Measurements from ENCODE around the gene MS4A18. TPM values are rescaled to one million over a fixed set of nuclear protein-coding genes. Genes with fewer than 3 reads are reported as not detected.
"Not testable (repeated sequence)": the region's sequence is repeated elsewhere in the genome, so short reads cannot be mapped to it uniquely, and the experiment has no call there.

Gene MS4A18
- total RNA-seq, 1 donor from 2014 or later = not detected

DNA sequence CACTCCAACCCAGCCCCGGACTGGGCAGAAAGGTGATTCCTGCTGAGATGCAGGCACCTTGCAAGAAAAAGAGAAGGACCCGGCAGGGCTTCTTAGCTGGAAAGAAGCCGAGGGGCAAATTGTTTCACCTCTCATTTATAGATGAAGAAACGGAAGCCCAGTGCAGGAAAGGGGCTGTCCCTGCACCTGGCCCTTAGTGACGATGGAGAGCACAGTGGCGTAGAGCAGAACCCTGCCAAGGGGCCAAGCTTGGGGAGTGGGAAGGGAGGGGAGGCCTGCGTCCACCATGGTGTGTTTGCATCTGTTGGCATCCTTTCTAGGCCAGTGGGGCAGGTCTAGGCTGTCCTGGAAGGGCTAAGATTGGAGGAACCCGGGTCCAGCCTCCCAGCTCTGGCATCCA lies 24.3 kb downstream of the MS4A18 start:
- no peak overlapping the region for H3K4me3 ChIP-seq (ENCODE audit: low read length in 3 of 3)
- no peak overlapping the region for H3K9ac ChIP-seq (ENCODE audit: low read depth in 1 of 3, low read length in 3 of 3)
- peaks cover 0 to 3% (median 0%) of the 10 kb centered on the region in 3 donors for H3K9me3 ChIP-seq (ENCODE audit: control insufficient read depth in 3 of 3, low read length in 3 of 3)
- peaks cover 9 to 31% (median 10%) of the 10 kb centered on the region in 3 donors for H3K27me3 ChIP-seq (ENCODE audit: control insufficient read depth in 3 of 3, insufficient read depth in 3 of 3, low read length in 3 of 3)
- no peaks in the 10 kb centered on the region for H3K36me3 ChIP-seq (ENCODE audit: control insufficient read depth in 3 of 3, insufficient read depth in 3 of 3, low read length in 3 of 3)
- H3K27ac ChIP-seq (ENCODE audit: low read depth, low read length) = no peak overlapping the region
- no peaks in the 10 kb centered on the region for H3K4me1 ChIP-seq (ENCODE audit: control insufficient read depth in 3 of 3, insufficient read depth in 3 of 3, low read length in 3 of 3)

DNA sequence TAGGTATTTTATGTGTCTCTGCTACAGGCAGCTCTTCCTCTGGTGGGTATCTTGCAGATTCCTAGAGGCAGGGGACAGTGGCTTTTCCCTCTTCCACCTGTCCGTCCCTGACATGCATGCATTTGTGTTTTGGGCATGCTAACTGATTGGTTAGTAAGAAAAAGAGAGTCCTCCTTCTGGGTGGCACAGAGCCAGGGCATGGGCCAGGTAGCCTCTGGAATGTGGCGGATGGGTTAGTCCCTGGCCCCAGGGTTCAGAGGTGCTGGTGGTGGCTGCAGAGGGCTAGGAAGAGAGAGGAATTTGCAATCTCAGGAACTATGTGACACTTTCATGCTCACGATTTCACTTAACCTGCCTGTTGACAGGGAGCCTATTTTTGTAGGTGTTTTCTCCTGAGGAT lies 26.4 kb downstream of the MS4A18 start:
- Histone ChIP-seq H3K36me3 (ENCODE audit: control insufficient read depth in 3 of 3, insufficient read depth in 3 of 3, low read length in 3 of 3) (no peaks in the 10 kb centered on the region), H3K27me3 (ENCODE audit: control insufficient read depth in 3 of 3, insufficient read depth in 3 of 3, low read length in 3 of 3) (peaks cover 10 to 31% (median 12%) of the 10 kb centered on the region in 3 donors), H3K9me3 (ENCODE audit: control insufficient read depth in 3 of 3, low read length in 3 of 3) (no peaks in the 10 kb centered on the region)

DNA sequence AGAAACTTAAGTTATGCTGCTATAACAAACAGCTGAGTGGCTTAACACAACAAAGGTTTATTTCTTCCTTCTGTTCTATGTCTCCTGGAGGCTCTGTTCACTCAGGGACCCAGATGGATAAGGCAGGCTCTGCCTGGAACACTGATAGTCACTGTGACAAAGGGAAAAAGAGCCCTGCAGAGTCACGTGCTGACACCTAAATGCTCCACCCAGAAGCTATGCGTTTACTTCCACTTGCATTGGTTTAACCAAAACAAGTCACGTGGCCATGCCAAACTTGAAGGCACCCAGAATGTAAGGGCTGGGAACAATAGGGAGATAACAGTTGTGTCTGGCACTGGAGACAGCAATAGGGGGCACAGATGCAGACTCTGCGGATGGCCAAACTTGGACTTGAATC lies 28.8 kb downstream of the MS4A18 start:
- Histone ChIP-seq H3K36me3 (ENCODE audit: control insufficient read depth in 3 of 3, insufficient read depth in 3 of 3, low read length in 3 of 3) (no peaks in the 10 kb centered on the region), H3K27ac (ENCODE audit: low read depth, low read length) (no peak overlapping the region), H3K9me3 (ENCODE audit: control insufficient read depth in 3 of 3, low read length in 3 of 3) (no peaks in the 10 kb centered on the region), H3K4me1 (ENCODE audit: control insufficient read depth in 3 of 3, insufficient read depth in 3 of 3, low read length in 3 of 3) (no peaks in the 10 kb centered on the region), H3K9ac (ENCODE audit: low read depth in 1 of 3, low read length in 3 of 3) (no peak overlapping the region), H3K27me3 (ENCODE audit: control insufficient read depth in 3 of 3, insufficient read depth in 3 of 3, low read length in 3 of 3) (peaks cover 10 to 37% (median 16%) of the 10 kb centered on the region in 3 donors), H3K4me3 (ENCODE audit: low read length in 3 of 3) (no peak overlapping the region)

More for the DNA sequence above, 26.4 kb downstream of the MS4A18 start:
- no peaks in the 10 kb centered on the region for H3K4me1 ChIP-seq (ENCODE audit: control insufficient read depth in 3 of 3, insufficient read depth in 3 of 3, low read length in 3 of 3)
- H3K27ac ChIP-seq (ENCODE audit: low read depth, low read length) = no peak overlapping the region
- H3K4me3 ChIP-seq (ENCODE audit: low read length in 3 of 3) = no peak overlapping the region
- H3K9ac ChIP-seq (ENCODE audit: low read depth in 1 of 3, low read length in 3 of 3) = no peak overlapping the region

DNA sequence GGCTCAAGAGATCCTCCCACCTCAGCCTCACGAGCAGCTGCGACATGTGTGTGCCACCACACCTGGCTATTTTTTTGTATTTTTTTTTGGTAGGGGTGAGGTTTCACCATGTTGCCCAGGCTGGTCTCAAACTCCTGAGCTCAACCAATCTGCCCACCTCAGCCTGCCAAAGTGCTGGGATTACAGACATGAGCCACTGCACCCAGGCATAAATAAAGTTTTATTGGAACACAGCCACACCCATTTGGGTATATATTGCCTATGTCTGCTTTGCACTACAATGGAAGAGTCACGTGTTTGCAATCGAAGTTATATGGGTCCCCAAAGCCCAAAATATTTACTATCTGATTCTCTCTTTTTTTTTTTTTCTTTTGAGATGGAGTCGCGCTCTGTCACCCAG lies 30.4 kb downstream of the MS4A18 start:
- Histone ChIP-seq H3K9me3 (ENCODE audit: control insufficient read depth in 3 of 3, low read length in 3 of 3) (no peaks in the 10 kb centered on the region), H3K27me3 (ENCODE audit: control insufficient read depth in 3 of 3, insufficient read depth in 3 of 3, low read length in 3 of 3) (peaks cover 10 to 32% (median 13%) of the 10 kb centered on the region in 3 donors), H3K36me3 (ENCODE audit: control insufficient read depth in 3 of 3, insufficient read depth in 3 of 3, low read length in 3 of 3) (no peaks in the 10 kb centered on the region), H3K4me3 (ENCODE audit: low read length in 3 of 3) (no peak overlapping the region), H3K9ac (ENCODE audit: low read depth in 1 of 3, low read length in 3 of 3) (no peak overlapping the region), H3K27ac (ENCODE audit: low read depth, low read length) (no peak overlapping the region), H3K4me1 (ENCODE audit: control insufficient read depth in 3 of 3, insufficient read depth in 3 of 3, low read length in 3 of 3) (no peaks in the 10 kb centered on the region)

DNA sequence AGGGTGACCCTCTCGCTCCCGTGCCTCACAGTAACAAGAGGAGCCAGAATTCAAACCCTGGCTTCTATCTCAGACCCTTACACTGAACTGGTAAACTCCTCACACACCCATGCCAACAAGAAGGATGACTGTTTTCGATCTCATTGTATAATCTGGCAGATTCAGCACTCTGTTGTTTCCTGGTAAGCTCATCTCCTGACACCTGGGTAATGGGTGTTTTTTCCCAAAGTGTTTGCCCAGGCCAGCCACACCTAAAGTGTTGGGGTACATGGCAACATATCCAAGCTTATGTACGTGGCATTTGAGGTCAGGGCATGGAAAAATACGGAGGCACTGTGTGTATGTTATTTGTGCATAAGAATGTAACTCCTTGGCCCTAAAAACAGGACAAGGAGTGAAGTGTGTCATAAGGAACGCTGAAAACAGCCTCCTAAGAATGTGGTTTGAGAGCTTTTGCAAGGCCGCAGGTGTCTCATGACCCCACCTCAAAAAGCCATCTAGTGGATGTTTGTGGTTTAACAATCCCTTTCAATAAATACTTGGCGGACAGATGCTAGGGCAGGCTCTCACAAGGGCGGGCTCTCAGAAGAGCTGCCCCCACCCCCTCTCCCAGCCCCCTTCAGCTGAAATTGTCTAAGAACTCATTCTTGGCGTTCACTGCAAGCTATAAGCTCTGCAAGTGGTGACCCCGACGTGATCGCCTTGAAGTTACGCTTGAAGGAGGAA lies 31.9 kb downstream of the MS4A18 start, which contains the start of gene MS4A15:
TSS of gene MS4A15 (plus strand) at position 561 of the 726 bp plus-strand sequence. CDS start 6,867 bp downstream, outside the sequence.
- Histone ChIP-seq H3K4me3 (ENCODE audit: low read length in 3 of 3) (no peak within 1 kb of the TSS), H3K4me1 (ENCODE audit: control insufficient read depth in 3 of 3, insufficient read depth in 3 of 3, low read length in 3 of 3) (no peaks in the 10 kb centered on the region), H3K27me3 (ENCODE audit: control insufficient read depth in 3 of 3, insufficient read depth in 3 of 3, low read length in 3 of 3) (peaks cover 6 to 18% (median 12%) of the 10 kb centered on the region in 3 donors), H3K9me3 (ENCODE audit: control insufficient read depth in 3 of 3, low read length in 3 of 3) (no peaks in the 10 kb centered on the region), H3K9ac (ENCODE audit: low read depth in 1 of 3, low read length in 3 of 3) (no peak within 1 kb of the TSS), H3K36me3 (ENCODE audit: control insufficient read depth in 3 of 3, insufficient read depth in 3 of 3, low read length in 3 of 3) (no peaks in the 10 kb centered on the region), H3K27ac (ENCODE audit: low read depth, low read length) (no peak within 1 kb of the TSS)

DNA sequence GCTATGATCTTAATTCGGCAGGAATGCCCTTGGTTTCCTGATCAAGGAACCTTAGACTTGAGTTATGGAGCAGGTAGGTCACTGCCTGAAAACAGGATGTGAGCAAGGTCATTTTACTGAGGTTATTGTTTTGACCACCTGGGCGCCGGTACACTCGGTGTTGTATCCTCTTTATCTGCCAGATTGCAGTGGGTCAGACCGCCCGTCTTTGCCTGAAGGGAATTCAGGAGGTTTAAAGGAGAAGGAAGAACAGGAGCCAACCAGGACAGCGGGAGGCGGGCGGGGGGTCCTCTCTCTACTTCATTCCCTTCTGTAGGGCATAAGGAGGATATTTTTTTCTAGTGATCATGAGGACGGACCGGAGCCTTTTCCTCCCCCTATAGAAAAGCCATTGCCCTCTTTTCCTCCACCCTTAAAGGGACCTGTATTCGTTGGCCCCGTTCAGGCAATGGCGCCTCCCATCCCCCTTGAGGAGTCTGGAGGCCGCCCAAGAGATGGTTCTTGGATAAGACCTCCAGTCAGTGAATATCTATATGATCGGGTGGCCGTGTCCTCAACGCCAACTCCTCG lies 32.8 kb downstream of the MS4A18 start:
- no peak overlapping the region for H3K9ac ChIP-seq (ENCODE audit: low read depth in 1 of 3, low read length in 3 of 3)
- no peaks in the 10 kb centered on the region for H3K36me3 ChIP-seq (ENCODE audit: control insufficient read depth in 3 of 3, insufficient read depth in 3 of 3, low read length in 3 of 3)
- no peak overlapping the region for H3K4me3 ChIP-seq (ENCODE audit: low read length in 3 of 3)
- H3K4me1 ChIP-seq (ENCODE audit: control insufficient read depth in 3 of 3, insufficient read depth in 3 of 3, low read length in 3 of 3) = peaks cover 0 to 2% (median 0%) of the 10 kb centered on the region in 3 donors
- no peaks in the 10 kb centered on the region for H3K9me3 ChIP-seq (ENCODE audit: control insufficient read depth in 3 of 3, low read length in 3 of 3)
- peaks cover 6 to 15% (median 12%) of the 10 kb centered on the region in 3 donors for H3K27me3 ChIP-seq (ENCODE audit: control insufficient read depth in 3 of 3, insufficient read depth in 3 of 3, low read length in 3 of 3)
- no peak overlapping the region for H3K27ac ChIP-seq (ENCODE audit: low read depth, low read length)

DNA sequence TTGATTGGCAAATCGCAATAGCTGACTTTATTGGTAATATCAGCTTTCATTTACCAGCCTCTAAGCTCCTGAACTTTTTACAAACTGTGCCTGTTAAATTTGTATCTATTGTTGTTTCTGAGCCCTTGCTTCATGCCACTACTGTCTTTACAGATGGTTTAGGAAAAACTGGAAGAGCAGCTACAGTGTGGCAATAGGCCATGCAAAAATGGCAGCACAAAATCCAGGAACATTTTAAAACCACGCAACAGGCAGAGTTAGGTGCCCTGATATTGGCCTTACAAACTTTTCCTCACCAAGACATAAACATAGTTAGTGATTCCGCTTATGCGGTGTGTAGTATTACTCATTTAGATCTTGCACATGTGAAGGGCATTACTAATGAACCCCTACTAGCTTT lies 34.2 kb downstream of the MS4A18 start:
- H3K27me3 ChIP-seq (ENCODE audit: control insufficient read depth in 3 of 3, insufficient read depth in 3 of 3, low read length in 3 of 3); H3K4me1 ChIP-seq (ENCODE audit: control insufficient read depth in 3 of 3, insufficient read depth in 3 of 3, low read length in 3 of 3); H3K9me3 ChIP-seq (ENCODE audit: control insufficient read depth in 3 of 3, low read length in 3 of 3); H3K27ac ChIP-seq (ENCODE audit: low read depth, low read length); H3K4me3 ChIP-seq (ENCODE audit: low read length in 3 of 3); H3K9ac ChIP-seq (ENCODE audit: low read depth in 1 of 3, low read length in 3 of 3); H3K36me3 ChIP-seq (ENCODE audit: control insufficient read depth in 3 of 3, insufficient read depth in 3 of 3, low read length in 3 of 3): not testable (repeated sequence)

DNA sequence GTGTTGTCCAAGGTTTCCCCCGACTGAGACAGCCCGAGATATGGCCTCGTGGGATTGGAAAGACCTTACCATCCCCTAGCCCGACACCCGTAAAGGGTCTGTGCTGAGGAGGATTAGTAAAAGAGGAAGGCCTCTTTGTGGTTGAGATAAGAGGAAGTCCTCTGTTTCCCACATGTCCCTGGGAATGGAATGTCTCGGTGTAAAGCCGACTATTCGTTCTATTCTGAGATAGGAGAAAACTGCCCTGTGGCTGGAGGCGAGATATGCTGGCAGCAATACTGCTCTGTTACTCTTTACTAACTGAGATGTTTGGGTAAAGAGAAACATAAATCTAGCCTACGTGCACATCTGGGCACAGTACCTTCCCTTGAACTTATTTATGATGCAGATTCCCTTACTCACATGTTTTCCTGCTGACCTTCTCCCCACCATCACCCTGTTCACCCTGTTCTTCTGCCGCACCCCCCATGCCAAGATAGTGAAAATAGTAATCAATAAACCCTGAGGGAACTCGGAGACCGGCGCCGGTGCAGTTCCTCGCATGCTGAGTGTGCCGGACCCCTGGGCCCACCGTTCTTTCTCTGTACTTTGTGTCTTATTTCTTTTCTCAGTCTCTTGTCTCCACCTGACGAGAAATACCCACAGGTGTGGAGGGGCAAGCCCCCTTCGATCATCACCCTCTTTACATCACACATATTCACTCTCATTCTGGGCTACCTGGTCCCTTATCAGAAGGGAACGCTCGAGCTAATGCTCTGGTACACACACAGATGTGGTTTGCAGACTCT lies 35.1 kb downstream of the MS4A18 start:
- H3K27ac ChIP-seq (ENCODE audit: low read depth, low read length); H3K4me3 ChIP-seq (ENCODE audit: low read length in 3 of 3); H3K4me1 ChIP-seq (ENCODE audit: control insufficient read depth in 3 of 3, insufficient read depth in 3 of 3, low read length in 3 of 3); H3K9ac ChIP-seq (ENCODE audit: low read depth in 1 of 3, low read length in 3 of 3); H3K36me3 ChIP-seq (ENCODE audit: control insufficient read depth in 3 of 3, insufficient read depth in 3 of 3, low read length in 3 of 3); H3K9me3 ChIP-seq (ENCODE audit: control insufficient read depth in 3 of 3, low read length in 3 of 3); H3K27me3 ChIP-seq (ENCODE audit: control insufficient read depth in 3 of 3, insufficient read depth in 3 of 3, low read length in 3 of 3): not testable (repeated sequence)

DNA sequence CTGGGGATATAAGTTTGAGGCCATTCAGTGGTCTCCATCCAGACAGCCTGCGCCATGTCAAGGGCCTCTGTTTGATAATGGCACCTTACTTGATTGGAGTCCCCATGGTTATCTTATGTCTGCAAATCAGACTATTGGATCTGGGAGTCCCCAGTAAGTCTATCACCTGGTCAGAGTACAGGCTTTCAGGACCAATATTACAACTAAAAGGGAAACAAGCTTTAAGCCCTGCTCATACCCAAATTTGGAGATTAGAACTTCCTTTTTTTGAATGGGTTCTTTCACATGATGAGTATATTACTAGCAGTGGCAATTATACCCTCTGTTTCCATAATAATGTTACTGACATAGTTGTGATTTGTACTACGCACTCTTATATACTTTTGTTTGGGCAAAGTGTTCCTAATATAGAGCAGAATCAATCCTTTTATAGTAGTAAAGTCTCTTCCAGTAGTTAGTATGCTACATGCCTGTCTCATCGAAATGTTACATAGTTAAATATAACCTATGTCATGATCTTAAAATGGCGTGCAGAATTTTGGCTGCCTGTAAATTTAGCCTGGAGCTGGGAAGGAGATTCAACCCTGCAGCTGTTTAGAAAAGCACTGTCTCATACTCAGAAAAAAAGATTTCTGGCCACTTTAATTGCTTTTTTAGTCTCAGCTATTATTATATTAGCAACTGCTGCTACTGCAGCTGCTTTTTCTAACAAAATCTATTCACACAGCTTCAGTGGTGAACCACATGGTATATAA lies 37.1 kb downstream of the MS4A18 start:
- H3K9ac ChIP-seq (ENCODE audit: low read depth in 1 of 3, low read length in 3 of 3) = no peak overlapping the region
- H3K36me3 ChIP-seq (ENCODE audit: control insufficient read depth in 3 of 3, insufficient read depth in 3 of 3, low read length in 3 of 3) = no peaks in the 10 kb centered on the region
- no peak overlapping the region for H3K27ac ChIP-seq (ENCODE audit: low read depth, low read length)
- peaks cover 0 to 2% (median 0%) of the 10 kb centered on the region in 3 donors for H3K4me1 ChIP-seq (ENCODE audit: control insufficient read depth in 3 of 3, insufficient read depth in 3 of 3, low read length in 3 of 3)
- H3K27me3 ChIP-seq (ENCODE audit: control insufficient read depth in 3 of 3, insufficient read depth in 3 of 3, low read length in 3 of 3) = peaks cover 6 to 13% (median 10%) of the 10 kb centered on the region in 3 donors
- H3K9me3 ChIP-seq (ENCODE audit: control insufficient read depth in 3 of 3, low read length in 3 of 3) = no peaks in the 10 kb centered on the region
- no peak overlapping the region for H3K4me3 ChIP-seq (ENCODE audit: low read length in 3 of 3)
